NCI-H128 (cell line): Measurements from ENCODE around the gene ESPN.

Experiments used
- DNase-seq: peaks from one replicate; lab custom pipeline; 2025; ENCODE audit not compliant: unreplicated experiment; lab: John Stamatoyannopoulos, UW

ESPN gene

GRCh38 chr1:6495540-6496364 is 71.2 kb downstream of the ESPN start:
- DNase-seq, result no peak

DNA sequence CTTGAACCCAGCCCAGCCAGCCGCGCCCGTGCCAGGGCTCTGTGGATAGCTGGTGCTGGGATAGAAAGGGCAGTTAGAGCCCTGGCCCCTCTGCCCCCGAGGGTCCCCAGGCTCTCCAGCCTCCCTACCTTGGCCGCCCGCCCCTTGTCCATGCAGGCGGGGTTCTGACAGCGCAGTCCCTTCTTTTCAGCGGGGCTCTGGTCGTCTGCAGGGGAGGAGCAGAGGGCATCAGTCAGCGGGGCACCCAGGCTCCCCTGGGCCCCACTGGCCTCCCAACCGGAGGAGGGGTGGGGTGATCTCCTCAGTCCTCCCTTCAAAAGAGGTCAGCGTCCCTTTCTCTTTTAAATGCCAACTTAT is 71.8 kb downstream of the ESPN start:
- no peak for DNase-seq

DNA sequence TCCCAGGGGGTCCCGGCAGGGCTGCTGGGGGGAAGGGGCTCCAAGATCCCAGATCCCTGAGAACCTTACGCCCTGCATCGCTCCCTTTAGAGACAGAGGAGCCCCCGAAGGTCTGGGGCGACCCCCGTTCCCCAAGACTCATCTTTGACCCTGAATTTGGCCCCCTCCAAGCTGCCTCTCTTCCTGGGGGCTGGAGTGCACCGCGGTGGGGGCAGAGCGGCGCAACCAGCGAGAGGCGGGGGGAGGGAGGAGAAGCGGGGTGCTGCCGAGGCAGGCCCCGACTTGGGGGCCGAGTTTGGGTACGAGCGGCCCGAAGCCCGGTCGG is 72.3 kb downstream of the ESPN start:
- DNase-seq, result no peak

GRCh38 chr1:6497215-6497866 is 72.8 kb downstream of the ESPN start:
- no peak for DNase-seq

- no peak for DNase-seq
These were observed 73.4 kb downstream of the ESPN start for GRCh38 chr1:6497867-6498575.

GRCh38 chr1:6498576-6499111 is 74.1 kb downstream of the ESPN start:
- no peak for DNase-seq

GRCh38 chr1:6499296-6499695 is 74.7 kb downstream of the ESPN start:
- no peak for DNase-seq

DNA sequence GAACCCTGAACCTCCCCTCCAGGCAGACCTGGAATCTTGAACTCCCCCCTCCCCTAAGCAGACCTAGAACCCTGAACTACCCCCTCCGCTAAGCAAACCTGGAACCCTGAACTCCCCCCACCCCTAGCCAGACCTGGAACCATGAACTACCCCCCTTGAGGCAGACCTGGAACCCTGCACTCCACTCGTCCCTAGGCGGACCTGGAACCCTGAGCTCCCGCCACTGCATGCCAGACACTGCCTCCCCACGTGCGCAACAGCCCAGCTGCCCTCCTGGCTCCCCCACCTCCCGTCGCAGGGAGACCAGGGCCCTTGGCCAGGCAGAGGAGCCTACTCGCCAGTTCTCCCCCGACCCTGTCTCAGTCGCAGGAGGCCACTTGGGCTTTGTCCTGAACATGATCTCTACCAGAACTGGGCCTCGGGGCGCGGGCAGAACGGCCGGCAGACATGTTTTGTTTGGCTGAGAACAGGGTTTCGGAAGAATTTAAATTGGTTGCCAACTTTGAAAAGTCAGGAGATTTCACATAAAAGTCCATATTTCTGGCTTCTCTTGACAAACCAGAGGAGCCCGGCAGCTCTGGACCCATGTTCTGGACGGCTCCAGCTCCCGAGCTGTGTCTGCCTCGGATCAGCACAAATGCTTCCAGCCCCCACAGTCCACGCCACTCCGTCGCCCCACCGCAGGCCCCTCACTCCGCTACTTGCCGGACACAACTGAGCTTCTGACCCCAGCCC is 76.1 kb downstream of the ESPN start:
- no peak for DNase-seq

GRCh38 chr1:6501279-6501813 is 76.8 kb downstream of the ESPN start:
- DNase-seq, result no peak

GRCh38 chr1:6502000-6502891 is 77.7 kb downstream of the ESPN start:
- DNase-seq, result no peak

DNA sequence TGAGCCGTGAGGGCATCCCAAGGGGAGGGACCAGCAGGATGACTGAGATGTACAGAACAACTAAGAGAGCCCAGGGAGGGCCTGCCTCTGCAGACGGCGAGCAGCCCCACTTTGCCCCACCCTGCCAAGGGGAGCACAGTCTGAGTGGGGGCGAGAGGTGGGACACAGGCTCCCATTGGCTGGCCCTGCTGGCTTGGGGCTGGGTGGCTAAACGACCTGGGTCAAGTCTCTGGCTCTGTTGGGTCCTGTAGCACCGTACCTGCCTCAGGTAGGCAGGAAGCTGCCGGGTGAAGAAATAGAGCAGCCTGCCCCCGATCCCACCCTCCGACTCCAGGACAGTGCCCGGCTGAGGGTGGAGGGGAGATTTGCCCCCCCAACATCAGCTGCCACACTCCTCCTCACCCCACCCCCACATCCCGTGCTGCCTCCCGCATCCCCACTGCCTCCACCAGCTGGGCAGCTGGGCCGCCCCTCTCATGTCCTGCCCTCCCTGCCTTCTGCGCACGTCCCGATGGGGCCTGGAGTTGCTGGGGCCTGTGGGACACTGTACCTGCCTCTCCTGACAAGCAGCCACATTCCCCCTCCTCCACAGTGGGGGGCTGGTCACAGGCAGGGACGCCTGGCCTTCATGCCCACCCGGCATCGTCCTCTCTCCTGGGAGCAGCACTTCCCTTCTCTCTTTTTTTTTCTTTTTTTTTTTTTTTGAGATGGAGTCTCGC is 79.5 kb downstream of the ESPN start:
- DNase-seq, result no peak

DNA sequence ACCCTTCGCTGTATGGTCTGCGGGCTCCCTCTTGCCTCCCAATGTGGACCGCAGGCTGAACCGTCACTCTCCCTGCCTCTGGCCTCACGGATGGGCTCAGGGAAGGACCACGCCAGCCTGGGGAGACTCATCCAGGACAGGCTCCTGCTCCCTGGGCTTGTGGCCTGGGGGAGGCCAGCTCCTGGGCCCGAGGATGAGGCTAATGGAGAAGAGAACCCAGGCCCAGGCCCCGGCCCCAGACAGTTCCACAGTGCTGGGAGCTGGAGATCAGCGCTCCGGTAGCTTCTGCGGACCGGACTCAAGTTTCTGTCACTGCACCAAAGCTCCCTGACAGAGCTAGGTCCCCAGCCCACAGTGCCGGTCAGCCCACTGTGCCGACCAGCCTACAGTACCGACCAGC is 80.3 kb downstream of the ESPN start:
- DNase-seq, result no peak

DNA sequence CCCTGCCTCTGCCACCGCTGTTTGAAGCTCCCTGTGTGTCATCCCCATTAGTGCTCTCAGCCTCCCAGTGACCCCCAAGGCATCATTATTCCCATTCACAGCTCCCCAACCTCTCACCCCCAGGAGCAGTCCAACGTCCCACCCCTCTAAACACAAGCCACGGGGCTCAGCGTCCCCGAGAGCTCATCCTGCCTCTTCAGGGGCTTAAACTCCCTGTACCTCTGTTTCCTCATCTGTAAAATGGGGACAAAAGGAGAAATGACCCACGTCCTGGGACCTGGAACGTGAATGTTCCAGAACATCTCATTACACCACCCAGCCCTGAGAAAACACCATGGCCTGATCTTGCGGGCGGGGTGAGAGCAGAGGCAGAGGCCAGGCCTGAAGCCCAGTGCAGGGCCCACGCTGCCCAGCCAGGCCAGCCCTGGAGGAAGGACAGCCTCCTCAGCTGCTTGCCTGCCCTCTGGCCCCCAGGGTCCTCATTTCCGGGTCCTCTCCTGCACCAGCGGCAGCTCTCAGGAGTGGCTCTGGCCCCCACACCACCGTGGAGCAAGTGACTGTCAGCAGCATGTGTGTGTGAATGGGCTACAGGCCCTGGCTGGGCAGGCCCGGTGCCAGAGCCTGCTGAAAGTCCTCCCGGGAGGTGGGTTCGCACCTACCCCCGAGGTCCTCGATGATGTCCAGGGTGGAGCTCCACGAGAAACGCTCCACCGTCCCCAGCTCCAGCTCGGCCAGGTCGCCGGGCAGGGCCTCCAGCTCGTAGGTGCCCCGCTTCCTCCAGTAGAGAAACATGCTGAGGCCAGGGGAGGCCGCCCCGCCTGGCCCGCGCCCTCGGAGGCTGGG is 81.0 kb downstream of the ESPN start:
- no peak for DNase-seq

DNA sequence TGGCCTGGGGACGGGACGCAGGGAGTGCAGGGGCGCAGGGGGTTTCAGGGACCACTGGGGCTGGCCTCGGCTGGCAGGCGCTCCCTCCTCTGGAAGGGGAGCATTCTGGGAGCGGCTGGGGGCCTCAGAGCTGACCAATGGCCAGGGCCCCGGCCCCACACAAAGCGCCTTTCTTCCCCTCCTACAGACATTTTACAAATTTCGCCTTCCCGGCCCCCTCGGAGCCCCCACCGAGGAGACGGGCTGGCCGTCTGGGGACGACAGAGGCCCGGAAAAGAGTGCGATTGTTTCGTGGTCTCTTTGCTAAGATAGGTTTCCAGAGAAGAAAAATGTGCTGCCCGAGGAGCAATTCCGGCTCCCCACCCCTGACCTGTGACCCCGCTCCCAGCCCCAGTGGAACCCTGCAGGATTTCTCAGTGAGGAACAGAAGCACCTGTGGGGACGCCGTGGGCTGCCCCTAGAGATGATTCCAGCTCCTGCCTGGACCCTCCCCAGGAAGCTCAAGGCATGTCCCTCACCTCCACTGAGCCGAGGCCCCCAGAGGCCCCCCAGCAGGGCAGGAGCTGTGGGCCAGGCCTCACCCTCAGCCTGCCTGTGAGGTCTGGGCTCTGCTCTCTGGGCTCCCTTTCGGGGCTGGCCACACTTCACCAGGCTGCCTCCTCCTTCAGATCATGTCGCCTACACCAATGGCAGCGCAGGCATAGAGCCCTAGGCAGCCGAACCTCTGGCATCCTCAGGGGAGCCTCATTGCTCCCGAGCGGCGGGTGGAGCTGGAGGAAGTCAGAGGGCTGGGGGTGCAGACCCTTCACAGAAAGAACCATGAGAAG is 81.8 kb downstream of the ESPN start:
- DNase-seq, result no peak

- DNase-seq, result no peak
These were observed 82.5 kb downstream of the ESPN start for GRCh38 chr1:6507037-6507428.

GRCh38 chr1:6507461-6507911 is 82.9 kb downstream of the ESPN start:
- no peak for DNase-seq

GRCh38 chr1:6508154-6508815 is 83.7 kb downstream of the ESPN start:
- no peak for DNase-seq
